ENCODE results near the gene RFX1.

GRCh38 chr19:14052470-14052869 lies 46.4 kb upstream of the RFX1 start:
- no peak for TF ChIP-seq CTCF (IDR thresholded peaks at IDR 0.05; ENCODE audit: low read depth, low read length)
- no peak for TF ChIP-seq EZH2phosphoT487 (IDR thresholded peaks at IDR 0.05; ENCODE audit: low read depth)

Measured in OCI-LY3 (cell line).